HEK293 (cell line): ENCODE results near the gene STARD3.

Source experiments
- MZF1 ChIP-seq: fragments of 450-650 bp; formaldehyde crosslinking; IDR thresholded peaks from 2 replicates; pipeline ENCODE4 v1.5.1; 2017; ENCODE audit warnings: missing biosample characterization, missing genetic modification characterization, borderline replicate concordance
- ZBTB7A ChIP-seq: fragments of 450-650 bp; formaldehyde crosslinking; IDR thresholded peaks from 2 replicates; pipeline ENCODE4 v1.5.1; 2016; ENCODE audit warnings: low read depth, missing biosample characterization, missing genetic modification characterization
- ZNF138 ChIP-seq: fragments of 450-650 bp; formaldehyde crosslinking; IDR thresholded peaks from 2 replicates; pipeline ENCODE4 v1.5.1; 2016; ENCODE audit warnings: missing biosample characterization, missing genetic modification characterization, borderline replicate concordance
- ZNF302 ChIP-seq: fragments of 450-650 bp; formaldehyde crosslinking; IDR thresholded peaks from 2 replicates; pipeline ENCODE4 v1.5.1; 2016; ENCODE audit warnings: missing biosample characterization, missing genetic modification characterization, low read depth
- ZNF335 ChIP-seq: fragments of 450-650 bp; formaldehyde crosslinking; conservative IDR thresholded peaks from 2 replicates; pipeline ENCODE4 v1.5.1; 2016; ENCODE audit warnings: missing biosample characterization, missing genetic modification characterization
- ZNF341 ChIP-seq: fragments of 450-650 bp; formaldehyde crosslinking; IDR thresholded peaks from 2 replicates; pipeline ENCODE4; 2016; ENCODE audit warnings: low read depth, missing biosample characterization, missing genetic modification characterization
- ZNF544 ChIP-seq: fragments of 450-650 bp; formaldehyde crosslinking; IDR thresholded peaks from 2 replicates; pipeline ENCODE4 v1.5.0; 2017; ENCODE audit warnings: missing biosample characterization, missing genetic modification characterization
- ZNF555 ChIP-seq: fragments of 450-650 bp; formaldehyde crosslinking; conservative IDR thresholded peaks from 2 replicates; pipeline ENCODE4 v1.5.1; 2017; ENCODE audit warnings: missing biosample characterization, mild to moderate bottlenecking, missing genetic modification characterization, inconsistent platforms
- ZNF707 ChIP-seq: fragments of 450-650 bp; formaldehyde crosslinking; IDR thresholded peaks from 2 replicates; pipeline ENCODE4 v1.5.1; 2016; ENCODE audit warnings: missing biosample characterization, missing genetic modification characterization
- TF ChIP-seq, protein P1 (sequence below): fragments of 450-650 bp; formaldehyde crosslinking; IDR thresholded peaks from 2 replicates; pipeline ENCODE4 v1.5.1; 2016; ENCODE audit warnings: missing biosample characterization, missing genetic modification characterization
- TF ChIP-seq, protein P2 (sequence below): fragments of 450-650 bp; formaldehyde crosslinking; IDR thresholded peaks from 2 replicates; pipeline ENCODE4 v1.5.1; 2016; ENCODE audit warnings: missing biosample characterization, missing genetic modification characterization
- TF ChIP-seq, protein P3 (sequence below): fragments of 450-650 bp; formaldehyde crosslinking; IDR thresholded peaks from 2 replicates; pipeline ENCODE4 v1.5.1; 2016; ENCODE audit warnings: missing biosample characterization, missing genetic modification characterization
- TF ChIP-seq, protein P4 (sequence below): fragments of 450-650 bp; formaldehyde crosslinking; IDR thresholded peaks from 2 replicates; pipeline ENCODE4 v1.5.1; 2016; ENCODE audit warnings: missing biosample characterization, missing genetic modification characterization
- TF ChIP-seq, protein P5 (sequence below): fragments of 450-650 bp; formaldehyde crosslinking; IDR thresholded peaks from 2 replicates; pipeline ENCODE4 v1.5.1; 2016; ENCODE audit warnings: missing biosample characterization, missing genetic modification characterization

DNA sequence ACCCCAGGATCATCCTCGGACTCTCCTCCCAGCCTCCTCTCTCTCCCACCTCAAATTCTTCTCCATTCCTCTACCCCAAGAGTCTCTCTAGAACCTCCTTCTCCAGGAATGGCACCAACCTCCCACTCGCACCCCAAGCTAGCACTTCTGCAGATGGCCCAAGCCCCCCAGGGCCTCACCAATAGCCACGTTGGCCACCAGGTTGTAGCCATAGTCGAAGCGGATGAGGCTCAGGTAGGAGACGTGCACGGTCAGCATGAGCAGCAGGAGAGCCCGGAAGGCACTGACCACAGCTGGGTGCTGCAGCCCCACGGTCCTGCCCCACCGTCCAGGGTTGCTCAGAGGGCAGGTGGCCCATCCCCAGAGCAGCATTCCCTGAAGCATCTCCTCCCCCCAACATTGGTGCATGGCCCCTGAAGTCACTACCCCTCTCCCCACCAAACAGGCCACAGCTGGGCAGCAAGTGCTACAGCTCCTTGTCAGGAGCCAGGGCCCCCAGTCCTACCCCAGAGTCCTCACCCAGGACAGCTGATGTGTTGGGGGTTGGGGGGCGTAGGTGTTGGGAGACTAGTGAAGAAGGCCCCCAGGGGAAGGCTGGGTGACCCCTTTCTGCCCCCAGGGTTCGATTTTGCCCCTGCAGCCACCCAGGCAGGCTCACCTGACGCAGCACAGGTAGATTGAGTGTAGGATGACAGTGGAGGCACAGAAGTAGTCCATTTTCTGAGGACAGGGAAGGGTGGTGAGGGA lies 36.6 kb downstream of the STARD3 start:
- TF ChIP-seq ZNF335 (tag by site-specific recombination) (no peak), ZNF138 (tag by site-specific recombination) (no peak), ZNF341 (no peak), ZNF302 (tag by site-specific recombination) (no peak), ZNF707 (no peak), MZF1 (no peak), ZBTB7A (no peak), ZNF555 (tag by site-specific recombination) (no peak), ZNF544 (no peak)
- TF ChIP-seq, protein P1, sequence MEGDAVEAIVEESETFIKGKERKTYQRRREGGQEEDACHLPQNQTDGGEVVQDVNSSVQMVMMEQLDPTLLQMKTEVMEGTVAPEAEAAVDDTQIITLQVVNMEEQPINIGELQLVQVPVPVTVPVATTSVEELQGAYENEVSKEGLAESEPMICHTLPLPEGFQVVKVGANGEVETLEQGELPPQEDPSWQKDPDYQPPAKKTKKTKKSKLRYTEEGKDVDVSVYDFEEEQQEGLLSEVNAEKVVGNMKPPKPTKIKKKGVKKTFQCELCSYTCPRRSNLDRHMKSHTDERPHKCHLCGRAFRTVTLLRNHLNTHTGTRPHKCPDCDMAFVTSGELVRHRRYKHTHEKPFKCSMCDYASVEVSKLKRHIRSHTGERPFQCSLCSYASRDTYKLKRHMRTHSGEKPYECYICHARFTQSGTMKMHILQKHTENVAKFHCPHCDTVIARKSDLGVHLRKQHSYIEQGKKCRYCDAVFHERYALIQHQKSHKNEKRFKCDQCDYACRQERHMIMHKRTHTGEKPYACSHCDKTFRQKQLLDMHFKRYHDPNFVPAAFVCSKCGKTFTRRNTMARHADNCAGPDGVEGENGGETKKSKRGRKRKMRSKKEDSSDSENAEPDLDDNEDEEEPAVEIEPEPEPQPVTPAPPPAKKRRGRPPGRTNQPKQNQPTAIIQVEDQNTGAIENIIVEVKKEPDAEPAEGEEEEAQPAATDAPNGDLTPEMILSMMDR (tag by site-specific recombination), result no peak
- TF ChIP-seq, protein P2, sequence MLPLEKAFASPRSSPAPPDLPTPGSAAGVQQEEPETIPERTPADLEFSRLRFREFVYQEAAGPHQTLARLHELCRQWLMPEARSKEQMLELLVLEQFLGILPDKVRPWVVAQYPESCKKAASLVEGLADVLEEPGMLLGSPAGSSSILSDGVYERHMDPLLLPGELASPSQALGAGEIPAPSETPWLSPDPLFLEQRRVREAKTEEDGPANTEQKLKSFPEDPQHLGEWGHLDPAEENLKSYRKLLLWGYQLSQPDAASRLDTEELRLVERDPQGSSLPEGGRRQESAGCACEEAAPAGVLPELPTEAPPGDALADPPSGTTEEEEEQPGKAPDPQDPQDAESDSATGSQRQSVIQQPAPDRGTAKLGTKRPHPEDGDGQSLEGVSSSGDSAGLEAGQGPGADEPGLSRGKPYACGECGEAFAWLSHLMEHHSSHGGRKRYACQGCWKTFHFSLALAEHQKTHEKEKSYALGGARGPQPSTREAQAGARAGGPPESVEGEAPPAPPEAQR, result no peak
- TF ChIP-seq, protein P3, sequence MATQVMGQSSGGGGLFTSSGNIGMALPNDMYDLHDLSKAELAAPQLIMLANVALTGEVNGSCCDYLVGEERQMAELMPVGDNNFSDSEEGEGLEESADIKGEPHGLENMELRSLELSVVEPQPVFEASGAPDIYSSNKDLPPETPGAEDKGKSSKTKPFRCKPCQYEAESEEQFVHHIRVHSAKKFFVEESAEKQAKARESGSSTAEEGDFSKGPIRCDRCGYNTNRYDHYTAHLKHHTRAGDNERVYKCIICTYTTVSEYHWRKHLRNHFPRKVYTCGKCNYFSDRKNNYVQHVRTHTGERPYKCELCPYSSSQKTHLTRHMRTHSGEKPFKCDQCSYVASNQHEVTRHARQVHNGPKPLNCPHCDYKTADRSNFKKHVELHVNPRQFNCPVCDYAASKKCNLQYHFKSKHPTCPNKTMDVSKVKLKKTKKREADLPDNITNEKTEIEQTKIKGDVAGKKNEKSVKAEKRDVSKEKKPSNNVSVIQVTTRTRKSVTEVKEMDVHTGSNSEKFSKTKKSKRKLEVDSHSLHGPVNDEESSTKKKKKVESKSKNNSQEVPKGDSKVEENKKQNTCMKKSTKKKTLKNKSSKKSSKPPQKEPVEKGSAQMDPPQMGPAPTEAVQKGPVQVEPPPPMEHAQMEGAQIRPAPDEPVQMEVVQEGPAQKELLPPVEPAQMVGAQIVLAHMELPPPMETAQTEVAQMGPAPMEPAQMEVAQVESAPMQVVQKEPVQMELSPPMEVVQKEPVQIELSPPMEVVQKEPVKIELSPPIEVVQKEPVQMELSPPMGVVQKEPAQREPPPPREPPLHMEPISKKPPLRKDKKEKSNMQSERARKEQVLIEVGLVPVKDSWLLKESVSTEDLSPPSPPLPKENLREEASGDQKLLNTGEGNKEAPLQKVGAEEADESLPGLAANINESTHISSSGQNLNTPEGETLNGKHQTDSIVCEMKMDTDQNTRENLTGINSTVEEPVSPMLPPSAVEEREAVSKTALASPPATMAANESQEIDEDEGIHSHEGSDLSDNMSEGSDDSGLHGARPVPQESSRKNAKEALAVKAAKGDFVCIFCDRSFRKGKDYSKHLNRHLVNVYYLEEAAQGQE, result no peak
- TF ChIP-seq, protein P4, sequence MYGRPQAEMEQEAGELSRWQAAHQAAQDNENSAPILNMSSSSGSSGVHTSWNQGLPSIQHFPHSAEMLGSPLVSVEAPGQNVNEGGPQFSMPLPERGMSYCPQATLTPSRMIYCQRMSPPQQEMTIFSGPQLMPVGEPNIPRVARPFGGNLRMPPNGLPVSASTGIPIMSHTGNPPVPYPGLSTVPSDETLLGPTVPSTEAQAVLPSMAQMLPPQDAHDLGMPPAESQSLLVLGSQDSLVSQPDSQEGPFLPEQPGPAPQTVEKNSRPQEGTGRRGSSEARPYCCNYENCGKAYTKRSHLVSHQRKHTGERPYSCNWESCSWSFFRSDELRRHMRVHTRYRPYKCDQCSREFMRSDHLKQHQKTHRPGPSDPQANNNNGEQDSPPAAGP (tag by site-specific recombination), result no peak
- TF ChIP-seq, protein P5, sequence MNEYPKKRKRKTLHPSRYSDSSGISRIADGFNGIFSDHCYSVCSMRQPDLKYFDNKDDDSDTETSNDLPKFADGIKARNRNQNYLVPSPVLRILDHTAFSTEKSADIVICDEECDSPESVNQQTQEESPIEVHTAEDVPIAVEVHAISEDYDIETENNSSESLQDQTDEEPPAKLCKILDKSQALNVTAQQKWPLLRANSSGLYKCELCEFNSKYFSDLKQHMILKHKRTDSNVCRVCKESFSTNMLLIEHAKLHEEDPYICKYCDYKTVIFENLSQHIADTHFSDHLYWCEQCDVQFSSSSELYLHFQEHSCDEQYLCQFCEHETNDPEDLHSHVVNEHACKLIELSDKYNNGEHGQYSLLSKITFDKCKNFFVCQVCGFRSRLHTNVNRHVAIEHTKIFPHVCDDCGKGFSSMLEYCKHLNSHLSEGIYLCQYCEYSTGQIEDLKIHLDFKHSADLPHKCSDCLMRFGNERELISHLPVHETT, result no peak
